HCT116 (cell line): Measurements from ENCODE around the gene ESAM. TPM values are rescaled to one million over a fixed set of nuclear protein-coding genes. Genes with fewer than 3 reads are reported as not detected.

Source experiments
- ATAC-seq: fragments of 200-7000 bp; cut with Tn5 transposase; 2 replicates; pipeline ENCODE4 v1.9.1; 2020; ENCODE audit warnings: mild to moderate bottlenecking, moderate library complexity
- BruUV-seq: library from RNA; stranded (reverse); fragments of 400-500 nt; replicated peaks from 2 replicates; lab custom pipeline; 2021; lab: Mats Ljungman, UMichigan
- CTCF ChIA-PET: fragments of 300-600 bp; sonication (Branson Sonifier 250); formaldehyde crosslinking; loops from one replicate; lab custom pipeline; 2021; ENCODE audit warnings: antibody characterized with exemption; lab: Charles Lee
- POLR2A ChIA-PET: fragments of 300-600, 350-600 bp; sonication (Branson Sonifier 250); formaldehyde crosslinking; loops from one replicate; lab custom pipeline; 2021; ENCODE audit warnings: antibody characterized with exemption; lab: Charles Lee
- RAD21 ChIA-PET, 2 experiments: fragments of 300-600 bp; sonication (Branson Sonifier 250); formaldehyde crosslinking; loops; one replicate each; lab custom pipeline; 2023; ENCODE audit warnings: low total read pairs in 2 of 2; ENCODE audit not compliant: uncharacterized antibody in 2 of 2, unreplicated experiment in 2 of 2, low non-redundant PET in 1 of 2; lab: Charles Lee
- DNase-seq: peaks from one replicate; pipeline ENCODE4 v3.0.0-alpha.2; 2010; ENCODE audit warnings: low read depth, low spot score
- H2AFZ ChIP-seq: fragments of 200-600 bp; shearing (Covaris generic), sonication (generic); 2 replicates; pipeline ENCODE4 v1.6.1; 2017; ENCODE audit warnings: low read depth, mixed run types, mixed read lengths, antibody characterized with exemption, low read length; ENCODE audit not compliant: poor library complexity, severe bottlenecking
- H3K27ac ChIP-seq: 2 replicates; pipeline ENCODE4 v1.5.1; 2012; ENCODE audit warnings: low read depth, low read length
- H3K27me3 ChIP-seq: fragments of 200-600 bp; sonication (generic); 2 replicates; pipeline ENCODE4 v1.6.1; 2016; ENCODE audit warnings: mixed run types, low read length, mixed read lengths; ENCODE audit not compliant: insufficient read depth
- H3K36me3 ChIP-seq, 2 experiments: fragments of 200-500 bp in 1 of 2; fragments of 200-600 bp in 1 of 2; sonication (Bioruptor generic) in 1 of 2; sonication (generic) in 1 of 2; 2 replicates each; pipeline versions ENCODE4 v1.5.1 to v1.6.1; 2014 to 2016; ENCODE audit warnings: low read length in 2 of 2, inconsistent platforms in 1 of 2, mixed read lengths in 1 of 2, mixed run types in 1 of 2; ENCODE audit not compliant: insufficient read depth in 2 of 2, control insufficient read depth in 1 of 2
- H3K4me1 ChIP-seq, 2 experiments: fragments of 200-600 bp in 1 of 2; sonication (generic) in 1 of 2; 2 replicates each; pipeline versions ENCODE4 v1.5.1 to v1.6.1; 2012 to 2017; ENCODE audit warnings: low read length in 2 of 2, inconsistent platforms in 1 of 2, mild to moderate bottlenecking in 1 of 2, mixed read lengths in 1 of 2, mixed run types in 1 of 2, moderate library complexity in 1 of 2; ENCODE audit not compliant: insufficient read depth in 2 of 2, control insufficient read depth in 1 of 2
- H3K4me2 ChIP-seq: fragments of 200-600 bp; sonication (generic); 2 replicates; pipeline ENCODE4 v1.6.1; 2017; ENCODE audit warnings: mixed run types, low read length, mixed read lengths
- H3K4me3 ChIP-seq, 2 experiments: fragments of 200-600 bp in 1 of 2; sonication (generic) in 1 of 2; replicated peaks in 1 of 2; 2 replicates each; pipeline ENCODE4 v1.5.1; 2011 to 2016; ENCODE audit warnings: low read length in 2 of 2, control low read depth in 1 of 2, low read depth in 1 of 2, mild to moderate bottlenecking in 1 of 2, mixed read lengths in 1 of 2, mixed run types in 1 of 2
- H3K79me2 ChIP-seq: fragments of 200-600 bp; sonication (generic); 2 replicates; pipeline ENCODE4 v1.6.1; 2017; ENCODE audit warnings: mild to moderate bottlenecking, mixed run types, low read length, moderate library complexity, mixed read lengths; ENCODE audit not compliant: insufficient read depth
- H3K9ac ChIP-seq: fragments of 200-600 bp; sonication (generic); 2 replicates; pipeline ENCODE4 v1.6.1; 2016; ENCODE audit warnings: low read length, mixed read lengths
- H3K9me2 ChIP-seq: fragments of 200-600 bp; sonication (generic), shearing (Covaris generic); 2 replicates; pipeline ENCODE4 v1.6.1; 2017; ENCODE audit warnings: mixed run types, mild to moderate bottlenecking, moderate library complexity; ENCODE audit not compliant: insufficient read depth
- H3K9me3 ChIP-seq, 2 experiments: fragments of 200-500 bp in 1 of 2; fragments of 200-600 bp in 1 of 2; sonication (Bioruptor generic) in 1 of 2; sonication (generic) in 1 of 2; 2 replicates each; pipeline ENCODE4 v1.6.1; 2014 to 2017; ENCODE audit warnings: low read length in 2 of 2, mixed read lengths in 2 of 2, inconsistent platforms in 1 of 2, low read depth in 1 of 2, mild to moderate bottlenecking in 1 of 2, mixed run types in 1 of 2, moderate library complexity in 1 of 2; ENCODE audit not compliant: control insufficient read depth in 1 of 2, insufficient read depth in 1 of 2
- H4K20me1 ChIP-seq: fragments of 200-600 bp; sonication (generic), shearing (Covaris generic); 2 replicates; pipeline ENCODE4 v1.6.1; 2017; ENCODE audit warnings: mixed run types, mild to moderate bottlenecking, moderate library complexity; ENCODE audit not compliant: insufficient read depth
- CBX3 ChIP-seq: IDR thresholded peaks from 2 replicates; pipeline ENCODE4 v1.6.1; 2012; ENCODE audit warnings: low read depth
- FOSL1 ChIP-seq: IDR thresholded peaks from 2 replicates; pipeline ENCODE4 v1.6.1; 2012; ENCODE audit warnings: low read depth
- MAX ChIP-seq: IDR thresholded peaks from 2 replicates; pipeline ENCODE4 v1.6.1; 2012
- POLR2A ChIP-seq: IDR thresholded peaks from 2 replicates; pipeline ENCODE4 v1.7.0; 2011; ENCODE audit warnings: borderline replicate concordance; ENCODE audit not compliant: insufficient read depth, insufficient read length; ENCODE audit errors: extremely low read depth
- POLR2AphosphoS5 ChIP-seq: IDR thresholded peaks from 2 replicates; pipeline ENCODE4 v1.6.1; 2011; ENCODE audit warnings: mild to moderate bottlenecking, low read depth, low read length, moderate library complexity
- REST ChIP-seq: IDR thresholded peaks from 2 replicates; pipeline ENCODE4 v1.6.1; 2012; ENCODE audit warnings: low read depth
- SIN3A ChIP-seq: IDR thresholded peaks from 2 replicates; pipeline ENCODE4 v1.6.1; 2012; ENCODE audit warnings: low read depth
- SRF ChIP-seq: IDR thresholded peaks from 2 replicates; pipeline ENCODE4 v1.6.1; 2012; ENCODE audit warnings: low read depth
- TCF7L2 ChIP-seq: IDR thresholded peaks from 2 replicates; pipeline ENCODE4 v1.7.0; 2011; ENCODE audit warnings: borderline replicate concordance, inconsistent platforms; ENCODE audit not compliant: insufficient read depth, insufficient read length; ENCODE audit errors: extremely low read depth
- ZFX ChIP-seq: fragments of 450-650 bp; IDR thresholded peaks from 2 replicates; pipeline ENCODE4 v1.6.1; 2017
- intact Hi-C: fragments of 100-400 bp; cut with micrococcal nuclease; formaldehyde crosslinking; loops from 2 replicates; pipeline ENCODE4 v1.10.0; 2022
- total RNA-seq: library from RNA; stranded (reverse); gene quantifications from one replicate; pipeline ENCODE4 v1.2.1, GENCODE V29; 2021; ENCODE audit not compliant: unreplicated experiment
- TF ChIP-seq, protein P1 (sequence below): IDR thresholded peaks from 2 replicates; pipeline ENCODE4 v1.6.1; 2012
- TF ChIP-seq, protein P2 (sequence below): IDR thresholded peaks from 2 replicates; pipeline ENCODE4 v1.6.1; 2011; ENCODE audit warnings: mild to moderate bottlenecking, low read length, moderate library complexity; ENCODE audit not compliant: insufficient replicate concordance; ENCODE audit errors: extremely low read depth

Gene ESAM
- total RNA-seq, 1 experiment from 2014 or later: 6.1 TPM

DNA sequence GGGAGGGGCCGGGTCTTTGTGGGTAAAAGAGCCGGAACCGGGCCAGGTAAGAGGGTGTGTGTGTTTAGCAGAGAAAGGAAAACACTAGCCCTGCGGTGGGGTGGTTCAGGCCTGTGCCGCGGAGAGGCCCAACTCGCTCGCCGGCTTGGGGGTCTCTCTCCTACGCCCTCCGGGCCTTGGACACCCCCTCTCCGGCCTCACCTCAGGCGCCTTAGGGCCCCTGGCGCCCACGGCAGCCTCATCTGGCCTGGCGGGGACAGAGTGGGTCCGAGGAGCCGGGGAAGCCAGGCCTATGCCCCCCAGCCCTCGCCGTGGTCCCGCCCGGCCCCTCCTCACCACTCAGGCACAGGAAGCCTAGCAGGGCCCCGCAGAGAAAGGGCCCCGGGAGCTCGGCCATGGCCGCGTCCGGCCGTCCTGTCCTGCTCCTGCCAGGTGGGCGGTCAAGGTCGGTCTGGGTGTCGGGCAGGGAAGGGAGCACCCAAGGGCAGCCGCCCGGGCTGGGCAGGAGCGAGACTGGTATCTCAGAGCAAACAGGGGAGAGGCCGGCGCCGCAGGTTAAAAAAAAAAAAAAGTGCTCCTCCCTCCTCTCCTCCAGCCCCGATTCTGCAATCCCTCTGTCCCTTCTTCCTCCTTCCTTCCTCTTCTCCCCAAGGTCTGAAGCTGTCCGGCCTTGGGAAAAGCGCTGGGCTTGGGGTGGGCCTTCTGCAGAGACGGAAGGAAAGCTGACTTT lies 10.2 kb downstream of the ESAM start, which contains the start of gene VSIG2:
Gene VSIG2, minus strand, starts transcription at position 515 of the 730 bp plus-strand sequence. Its CDS starts 118 bp downstream, at position 397.
- ATAC-seq (no peak), DNase-seq (no peak)
- Histone ChIP-seq H3K36me3 (no peaks in the 10 kb centered on the region), H2AFZ (no peak within 1 kb of the TSS), H3K9me3 (no peaks in the 10 kb centered on the region), H3K79me2 (no peaks in the 10 kb centered on the region), H3K9me2 (no peaks in the 10 kb centered on the region), H3K4me2 (no peak within 1 kb of the TSS), H3K9ac (no peak within 1 kb of the TSS), H4K20me1 (no peaks in the 10 kb centered on the region), H3K4me1 (peaks cover 10 to 25% of the 10 kb centered on the region in 2 experiments), H3K27me3 (no peaks in the 10 kb centered on the region), H3K4me3 (no peak within 1 kb of the TSS), H3K27ac (no peak within 1 kb of the TSS)
- TF ChIP-seq CBX3 (no peak), SRF (no peak), FOSL1 (no peak), TCF7L2 (no peak), SIN3A (no peak), REST (no peak), POLR2A (no peak), POLR2AphosphoS5 (no peak), ZFX (no peak), MAX (no peak)
- TF ChIP-seq, protein P1, sequence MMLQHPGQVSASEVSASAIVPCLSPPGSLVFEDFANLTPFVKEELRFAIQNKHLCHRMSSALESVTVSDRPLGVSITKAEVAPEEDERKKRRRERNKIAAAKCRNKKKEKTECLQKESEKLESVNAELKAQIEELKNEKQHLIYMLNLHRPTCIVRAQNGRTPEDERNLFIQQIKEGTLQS: no peak
- TF ChIP-seq, protein P2, sequence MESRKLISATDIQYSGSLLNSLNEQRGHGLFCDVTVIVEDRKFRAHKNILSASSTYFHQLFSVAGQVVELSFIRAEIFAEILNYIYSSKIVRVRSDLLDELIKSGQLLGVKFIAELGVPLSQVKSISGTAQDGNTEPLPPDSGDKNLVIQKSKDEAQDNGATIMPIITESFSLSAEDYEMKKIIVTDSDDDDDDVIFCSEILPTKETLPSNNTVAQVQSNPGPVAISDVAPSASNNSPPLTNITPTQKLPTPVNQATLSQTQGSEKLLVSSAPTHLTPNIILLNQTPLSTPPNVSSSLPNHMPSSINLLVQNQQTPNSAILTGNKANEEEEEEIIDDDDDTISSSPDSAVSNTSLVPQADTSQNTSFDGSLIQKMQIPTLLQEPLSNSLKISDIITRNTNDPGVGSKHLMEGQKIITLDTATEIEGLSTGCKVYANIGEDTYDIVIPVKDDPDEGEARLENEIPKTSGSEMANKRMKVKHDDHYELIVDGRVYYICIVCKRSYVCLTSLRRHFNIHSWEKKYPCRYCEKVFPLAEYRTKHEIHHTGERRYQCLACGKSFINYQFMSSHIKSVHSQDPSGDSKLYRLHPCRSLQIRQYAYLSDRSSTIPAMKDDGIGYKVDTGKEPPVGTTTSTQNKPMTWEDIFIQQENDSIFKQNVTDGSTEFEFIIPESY: no peak
- ChIA-PET CTCF (interaction anchor here (0.8 kb wide), 1 partner anchor 9 kb away, joined by 4 read pairs; no protein-coding TSS in a partner anchor), RAD21 (no interaction called here), POLR2A (no interaction called here)
- no TSS peak for BruUV-seq
- intact Hi-C loops: no loop called here
